ENCODE results near the gene GLIPR1L2.
"Not testable (repeated sequence)": the region's sequence is repeated elsewhere in the genome, so short reads cannot be mapped to it uniquely, and the experiment has no call there.

GLIPR1L2 gene

DNA sequence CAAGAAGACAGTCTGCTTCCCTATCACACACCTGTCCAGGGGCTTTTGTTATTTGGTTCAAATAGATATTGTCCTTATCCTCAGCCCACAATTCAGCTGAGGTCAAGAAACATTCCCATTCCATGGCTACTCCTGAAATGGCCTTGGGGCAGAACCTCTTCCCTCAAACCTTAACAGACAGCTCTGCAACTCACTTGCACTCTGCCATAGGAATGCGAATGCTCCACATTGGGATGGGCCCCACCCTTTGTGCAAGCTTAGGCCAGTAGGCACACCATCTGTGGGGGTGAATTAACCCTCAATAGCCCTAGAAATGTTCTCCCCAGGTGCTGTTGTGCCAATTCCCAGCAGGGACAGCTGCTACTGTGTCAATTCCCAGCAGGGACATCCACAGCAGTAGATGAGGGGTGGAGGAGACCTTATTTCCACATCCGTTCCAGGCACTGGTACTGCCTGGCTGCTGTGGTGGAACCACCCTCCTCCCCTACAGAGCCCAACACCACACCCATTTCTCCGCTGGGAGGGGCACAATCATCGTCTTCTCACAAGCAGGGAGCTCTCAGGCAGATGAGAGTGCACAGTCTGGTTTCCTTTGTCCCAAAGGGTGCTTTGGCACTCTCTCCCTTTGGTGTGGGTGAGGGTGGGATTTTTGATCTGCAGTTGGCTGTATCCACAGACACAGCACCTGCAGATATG is 47.3 kb downstream of the GLIPR1L2 start:
- no peak for DNase-seq

DNA sequence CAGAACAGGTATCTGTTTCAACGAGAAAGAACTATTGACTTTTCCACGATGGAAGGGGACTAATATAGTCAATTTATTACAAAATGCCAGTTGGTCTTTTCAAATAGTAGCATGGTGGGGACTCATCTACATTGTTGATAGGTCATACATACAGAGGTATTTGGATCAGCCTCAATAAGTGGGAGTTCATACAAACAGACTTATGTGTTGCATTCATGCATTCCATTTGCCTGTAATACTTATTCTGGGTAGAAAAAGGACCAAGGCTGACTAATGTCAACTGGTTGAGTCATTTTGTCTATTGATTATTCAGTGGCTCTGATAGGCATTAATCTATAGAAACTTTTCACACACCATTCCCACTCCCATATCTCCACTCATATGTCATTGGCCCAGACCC is 48.2 kb downstream of the GLIPR1L2 start:
- DNase-seq, result no peak

DNA sequence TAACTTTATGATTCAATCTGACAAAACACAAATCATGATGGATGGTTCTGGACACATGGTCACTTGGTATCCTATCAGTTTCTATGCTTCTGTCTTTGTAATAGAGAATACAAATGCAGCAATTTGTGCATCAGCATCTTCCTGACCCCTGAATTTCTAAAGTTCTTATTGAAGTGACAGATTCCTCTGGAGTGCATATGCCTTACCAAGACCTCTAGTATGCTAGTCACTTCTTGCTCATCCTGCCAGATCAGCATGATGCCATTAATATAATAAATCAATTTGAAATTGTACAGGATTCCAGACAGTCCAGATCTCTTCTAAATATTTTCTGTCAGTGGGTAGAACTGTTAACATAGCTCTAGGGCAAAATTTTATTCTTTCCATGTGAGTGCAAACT is 49.0 kb downstream of the GLIPR1L2 start:
- no peak for DNase-seq

DNA sequence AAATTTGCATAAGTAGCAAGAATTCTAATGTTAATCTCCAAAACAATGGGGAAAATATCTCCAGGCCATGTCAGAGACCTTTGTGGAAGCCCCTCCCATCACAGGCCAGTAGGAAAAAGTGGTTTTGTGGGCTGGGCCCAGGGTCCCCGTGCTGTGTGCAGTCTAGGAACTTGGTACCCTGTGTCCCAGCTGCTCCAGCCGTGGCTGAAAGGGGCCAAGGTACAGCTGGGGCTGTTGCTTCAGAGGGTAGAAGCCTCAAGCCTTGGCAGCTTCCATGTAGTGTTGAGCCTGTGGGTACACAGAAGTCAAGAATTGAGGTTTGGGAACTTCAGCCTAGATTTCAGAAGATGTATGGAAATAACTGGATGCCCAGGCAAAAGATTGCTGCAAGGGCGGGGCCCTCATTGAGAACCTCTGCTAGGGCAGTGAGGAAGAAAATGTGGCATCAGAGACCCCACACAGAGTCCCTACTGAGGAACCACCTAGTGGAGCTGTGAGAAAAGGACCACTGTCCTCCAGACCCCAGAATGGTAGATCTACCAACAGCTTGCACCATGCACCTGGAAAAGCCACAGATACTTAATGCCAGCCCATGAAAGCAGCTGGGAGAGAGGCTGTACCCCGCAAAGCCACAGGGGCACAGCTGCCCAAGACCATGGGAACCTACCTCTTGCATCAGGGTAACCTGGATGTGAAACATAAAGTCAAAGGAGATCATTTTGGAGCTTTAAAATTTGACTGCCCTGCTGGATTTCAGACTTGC is 51.0 kb downstream of the GLIPR1L2 start:
- not testable (repeated sequence) for DNase-seq

DNA sequence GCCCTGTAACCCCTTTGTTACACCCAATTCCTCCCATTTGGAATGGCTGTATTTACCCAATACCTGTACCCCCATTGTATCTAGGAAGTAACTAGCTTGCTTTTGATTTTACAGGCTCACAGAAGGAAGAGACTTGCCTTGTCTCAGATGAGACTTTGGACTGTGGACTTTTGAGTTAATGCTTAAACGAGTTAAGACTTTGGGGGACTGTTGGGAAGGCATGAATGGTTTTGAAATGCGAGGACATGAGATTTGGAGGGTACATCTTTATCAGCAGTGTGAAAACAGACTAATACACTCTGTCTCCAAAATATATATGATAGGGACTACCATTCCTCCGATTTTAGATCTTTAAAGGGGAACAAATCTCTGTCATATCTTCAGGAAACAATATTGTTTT is 51.6 kb downstream of the GLIPR1L2 start:
- not testable (repeated sequence) for DNase-seq

DNA sequence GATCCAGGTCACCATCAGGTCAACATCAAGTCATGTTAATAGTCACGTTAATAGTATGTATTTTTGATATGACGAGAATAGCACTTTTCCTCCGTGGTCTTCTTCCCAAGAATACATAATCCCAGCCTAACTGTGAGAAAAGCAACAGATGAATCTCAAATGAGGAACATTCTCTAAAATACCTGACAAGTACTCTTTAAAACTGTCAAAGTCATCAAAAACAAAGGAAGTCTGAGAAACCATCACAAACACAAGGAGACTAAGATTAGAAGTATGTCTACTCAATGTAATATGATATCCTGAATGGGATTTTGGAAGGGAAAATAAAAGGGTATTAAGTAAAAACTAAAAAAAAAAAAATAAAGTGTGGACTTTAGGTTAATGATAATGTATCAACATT is 52.8 kb downstream of the GLIPR1L2 start:
- DNase-seq, result no peak

DNA sequence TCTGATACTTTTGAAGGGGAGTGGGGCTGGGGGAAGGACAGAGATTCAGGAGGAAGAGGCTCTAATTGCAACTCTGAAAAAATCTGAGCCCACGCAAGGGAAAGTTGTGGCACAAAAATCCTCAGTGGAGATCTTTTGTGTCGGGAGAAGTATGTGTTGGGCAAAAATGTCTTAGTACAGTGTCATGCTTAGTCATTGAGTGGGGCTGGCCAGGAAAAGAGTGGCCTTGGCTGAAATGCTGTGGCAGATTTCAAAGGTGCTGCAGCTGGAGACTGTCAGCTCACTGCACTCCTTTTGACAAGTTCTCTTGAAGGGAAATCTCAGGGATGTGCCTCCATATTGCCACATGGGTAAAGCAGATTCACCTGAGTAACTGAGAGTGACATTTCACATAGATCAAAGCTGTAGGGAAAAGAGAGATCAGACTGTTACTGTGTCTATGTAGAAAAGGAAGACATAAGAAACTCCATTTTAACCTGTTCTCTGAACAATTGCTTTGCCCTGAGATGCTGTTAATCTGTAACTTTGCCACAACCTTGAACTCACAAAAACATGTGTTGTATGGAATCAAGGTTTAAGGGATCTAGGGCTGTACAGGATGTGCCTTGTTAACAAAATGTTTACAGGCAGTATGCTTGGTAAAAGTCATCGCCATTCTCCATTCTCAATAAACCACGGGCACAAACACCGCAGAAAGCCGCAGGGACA is 53.7 kb downstream of the GLIPR1L2 start:
- no peak for DNase-seq

DNA sequence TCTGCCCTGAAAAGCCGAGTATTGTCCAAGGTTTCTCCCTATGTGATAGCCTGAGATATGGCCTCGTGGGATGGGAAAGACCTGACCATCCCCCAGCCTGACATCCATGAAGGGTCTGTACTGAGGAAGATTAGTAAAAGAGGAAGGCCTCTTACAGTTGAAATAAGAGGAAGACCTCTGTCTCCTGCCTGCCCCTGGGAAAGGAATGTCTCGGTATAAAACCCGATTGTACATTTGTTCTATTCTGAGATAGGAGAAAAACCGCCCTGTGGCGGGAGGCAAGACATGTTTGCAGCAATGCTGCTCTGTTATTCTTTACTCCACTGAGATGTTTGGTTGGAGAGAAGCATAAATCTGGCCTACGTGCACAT is 54.2 kb downstream of the GLIPR1L2 start:
- not testable (repeated sequence) for DNase-seq

DNA sequence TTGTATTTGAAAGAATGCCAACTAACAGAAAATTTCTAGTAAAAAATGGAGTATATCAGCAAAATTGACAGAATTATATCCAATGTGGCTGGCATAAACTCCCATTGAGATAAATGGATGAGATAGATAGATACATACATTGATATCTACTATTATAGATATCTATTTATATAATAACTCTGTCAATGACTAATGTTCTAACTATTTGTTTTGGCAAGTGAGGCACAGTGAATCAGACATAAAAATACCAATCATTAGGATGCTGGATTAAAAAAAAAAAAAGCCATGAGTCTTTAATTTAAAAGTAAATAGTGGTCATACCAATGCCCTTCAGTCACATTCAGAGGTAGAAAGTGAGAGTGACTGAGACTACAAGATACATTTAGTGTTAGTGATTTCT is 56.0 kb downstream of the GLIPR1L2 start:
- DNase-seq, result no peak

DNA sequence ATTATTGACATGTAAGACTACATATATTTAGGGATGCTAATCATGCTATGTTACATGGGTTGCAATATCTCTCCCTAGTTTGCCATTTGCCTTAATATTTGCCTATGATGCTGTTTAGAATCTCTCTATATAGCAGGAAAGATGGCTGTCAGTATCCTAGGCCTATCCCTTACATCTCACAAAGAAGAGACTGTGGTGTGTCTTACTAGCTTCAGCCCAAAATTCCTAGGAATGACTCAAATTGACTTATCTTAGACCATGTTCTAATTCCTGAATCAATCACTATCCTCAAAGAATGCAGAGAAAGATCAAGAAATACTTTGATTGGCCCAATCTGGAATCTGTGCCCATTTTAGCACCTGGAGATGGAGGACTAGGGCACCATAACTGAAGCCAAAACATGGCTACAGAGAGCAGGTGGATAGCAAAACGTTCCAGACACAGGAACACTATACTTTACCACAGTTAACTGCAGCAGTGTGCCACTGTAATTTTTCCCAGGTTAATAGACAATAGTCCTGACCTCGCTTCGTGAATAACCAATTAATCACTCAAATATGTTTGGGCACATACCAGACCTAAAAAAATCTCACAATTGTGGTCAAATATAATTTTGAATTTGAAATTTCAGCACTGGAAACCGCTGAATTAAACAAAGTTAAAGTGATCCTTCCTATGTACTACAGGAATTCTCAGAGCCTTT is 57.0 kb downstream of the GLIPR1L2 start:
- DNase-seq, result no peak

DNA sequence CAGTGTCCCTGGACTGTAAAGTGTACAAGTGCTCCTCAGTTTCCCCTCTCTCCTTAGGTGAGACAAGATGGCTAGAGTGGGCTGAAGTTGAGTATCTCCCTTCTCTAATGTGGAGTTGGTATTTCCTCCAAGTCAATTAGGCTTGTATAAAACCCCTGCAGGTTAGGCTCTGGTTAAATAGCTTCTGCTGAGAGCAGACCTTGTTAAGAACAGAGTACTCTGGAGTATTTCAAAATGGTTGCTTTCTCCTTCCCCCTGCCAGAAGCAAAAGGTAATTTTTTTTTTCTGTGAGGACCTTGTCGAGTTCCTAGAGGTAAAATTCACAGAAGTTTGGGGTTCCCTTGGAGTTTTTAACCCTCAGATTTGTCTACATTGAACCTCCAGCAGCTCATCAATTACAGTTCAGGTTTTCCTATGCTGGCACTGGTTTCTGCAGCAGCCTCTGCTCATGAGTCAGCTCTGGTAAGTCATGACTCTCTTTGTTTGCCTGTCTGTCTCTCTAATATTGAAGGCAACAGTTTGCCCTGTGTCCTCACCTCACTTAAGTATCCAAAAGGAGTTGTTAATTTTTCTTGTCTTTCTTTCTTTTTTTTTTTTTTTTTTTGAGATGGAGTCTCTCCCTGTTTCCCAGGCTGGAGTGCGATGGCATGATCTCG is 61.9 kb downstream of the GLIPR1L2 start:
- DNase-seq, result no peak

DNA sequence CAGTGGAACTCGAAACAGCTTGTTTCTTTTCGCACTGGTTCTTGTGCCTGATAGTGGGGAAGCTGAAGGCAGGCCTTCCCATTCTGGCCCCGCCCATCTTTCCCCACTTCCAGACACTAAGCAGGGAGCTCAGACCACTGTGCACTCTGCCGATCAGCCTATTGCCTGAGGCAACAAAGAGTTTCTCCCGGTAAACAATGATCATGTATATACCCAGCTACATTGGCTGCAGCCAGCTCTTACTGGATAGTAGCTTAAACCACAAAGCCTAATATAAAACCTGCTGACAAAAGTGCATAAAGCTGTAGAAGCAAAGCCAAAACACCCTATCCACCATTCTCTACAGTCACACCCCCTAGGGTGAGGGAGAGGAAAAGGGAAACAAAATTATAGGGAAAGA is 65.0 kb downstream of the GLIPR1L2 start:
- no peak for DNase-seq

DNA sequence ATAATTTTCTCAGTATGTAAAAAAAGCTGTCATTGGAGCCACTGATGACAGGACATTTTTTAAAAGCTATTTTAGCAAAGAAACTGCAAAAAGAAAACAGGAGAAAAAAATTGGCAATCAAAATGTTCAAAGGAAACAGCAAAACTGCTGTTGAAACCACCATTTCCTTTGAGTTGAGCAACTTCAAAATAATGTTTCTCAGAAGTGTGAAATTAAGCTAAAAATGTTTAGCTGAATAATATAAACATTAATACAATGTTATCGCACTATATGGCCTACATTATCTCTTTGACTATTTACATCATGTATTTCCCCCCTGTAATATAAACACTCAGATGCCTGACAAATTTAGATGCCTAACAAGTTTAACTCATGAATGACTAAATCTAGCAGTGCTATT is 66.3 kb downstream of the GLIPR1L2 start:
- no peak for DNase-seq

DNA sequence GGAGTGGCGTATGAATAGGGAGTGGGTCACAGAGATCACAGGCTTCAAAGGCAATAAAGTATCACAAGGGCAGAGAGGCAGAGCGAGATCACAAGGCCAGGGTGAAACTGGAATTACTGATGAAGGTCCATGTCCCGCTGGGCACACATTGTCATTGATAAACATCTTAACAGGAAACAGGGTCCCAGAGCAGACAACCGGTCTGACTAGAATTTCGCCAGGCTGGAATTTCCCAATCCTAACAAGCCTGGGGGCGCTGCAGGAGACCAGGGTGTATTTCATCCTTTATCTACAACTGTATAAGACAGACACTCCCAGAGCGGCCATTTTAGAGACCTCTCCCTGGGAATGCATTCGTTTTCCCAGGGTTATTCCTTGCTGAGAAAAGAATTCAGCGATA is 67.0 kb downstream of the GLIPR1L2 start:
- DNase-seq, result not testable (repeated sequence)

DNA sequence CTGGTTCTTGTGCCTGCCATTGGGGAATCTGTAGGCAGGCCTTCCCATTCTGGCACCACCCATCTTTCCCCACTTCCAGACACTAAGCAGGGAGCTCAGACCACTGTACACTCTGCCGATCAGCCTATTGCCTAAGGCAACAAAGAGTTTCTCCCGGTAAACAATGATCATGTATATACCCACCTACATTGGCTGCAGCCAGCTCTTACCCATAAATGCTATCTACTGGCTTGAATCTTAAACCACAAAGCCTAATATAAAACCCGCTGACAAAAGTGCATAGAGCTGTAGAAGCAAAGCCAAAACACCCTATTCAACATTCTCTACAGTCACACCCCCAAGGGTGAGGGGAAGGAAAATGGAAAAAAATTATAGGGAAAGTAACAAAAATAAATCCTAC is 68.9 kb downstream of the GLIPR1L2 start:
- DNase-seq, result no peak

DNA sequence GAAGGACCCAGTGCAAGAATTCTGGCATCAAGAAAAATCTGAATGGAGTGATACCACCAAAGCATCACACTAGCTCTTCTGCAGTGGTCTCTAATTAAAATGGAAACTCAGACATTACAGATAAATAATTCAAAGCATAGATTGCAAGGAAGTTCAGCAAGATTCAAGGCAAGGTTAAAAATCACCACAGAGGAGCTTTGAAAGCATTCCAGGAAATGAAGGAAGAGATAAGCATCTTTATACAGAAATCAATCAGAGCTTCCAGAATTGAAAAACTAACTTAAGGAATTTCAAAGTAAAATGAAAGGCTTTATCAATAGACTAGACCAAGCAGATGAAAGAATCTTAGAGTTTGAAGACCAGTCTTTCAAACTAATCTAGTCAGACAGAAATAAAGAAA is 69.3 kb downstream of the GLIPR1L2 start:
- DNase-seq, result no peak

DNA sequence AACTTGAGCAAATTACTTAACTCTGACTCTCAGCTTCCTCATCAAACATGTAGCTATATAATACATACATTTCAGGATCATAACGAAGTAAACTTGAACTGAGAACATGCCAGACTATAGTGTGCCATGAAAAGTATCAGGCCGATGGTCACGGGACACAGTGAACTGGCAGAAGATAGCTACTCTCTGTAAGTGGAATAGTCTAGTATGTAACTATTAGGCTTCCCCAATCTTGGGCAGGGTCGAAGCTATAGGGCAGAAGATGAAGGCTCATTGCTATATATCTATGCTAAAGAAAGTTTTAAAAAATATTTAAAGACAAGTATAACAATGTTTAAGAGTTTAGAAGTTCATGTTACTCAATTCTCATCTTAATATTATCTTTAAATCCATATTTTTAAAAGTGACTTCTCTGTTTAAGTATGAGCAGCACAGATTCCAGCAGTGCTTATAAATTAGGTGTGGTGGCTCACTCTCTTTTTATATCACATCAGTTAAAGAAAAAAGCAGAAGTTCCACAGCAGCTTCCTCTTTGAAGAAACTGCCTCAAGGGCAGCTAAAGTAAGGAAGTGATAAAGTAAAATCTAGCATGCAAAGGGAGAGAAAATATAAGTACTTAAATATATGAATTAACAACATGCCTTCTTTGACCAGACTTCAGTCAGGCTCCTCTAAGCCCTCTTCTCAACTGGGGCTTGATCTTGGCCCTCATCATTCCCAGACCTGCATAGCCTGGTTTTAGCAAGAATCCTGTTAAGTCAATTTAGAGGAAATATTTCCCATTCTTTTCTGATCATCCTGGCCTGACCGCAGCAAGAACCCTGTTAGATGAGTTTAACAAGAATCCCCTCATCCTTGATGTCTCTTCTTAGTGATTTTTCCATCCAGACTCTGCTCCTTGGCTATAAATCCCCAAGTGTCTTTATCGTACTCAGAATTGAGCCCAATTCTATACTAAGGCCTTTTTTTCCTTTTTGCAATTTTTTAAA is 81.3 kb downstream of the GLIPR1L2 start:
- DNase-seq, result no peak

DNA sequence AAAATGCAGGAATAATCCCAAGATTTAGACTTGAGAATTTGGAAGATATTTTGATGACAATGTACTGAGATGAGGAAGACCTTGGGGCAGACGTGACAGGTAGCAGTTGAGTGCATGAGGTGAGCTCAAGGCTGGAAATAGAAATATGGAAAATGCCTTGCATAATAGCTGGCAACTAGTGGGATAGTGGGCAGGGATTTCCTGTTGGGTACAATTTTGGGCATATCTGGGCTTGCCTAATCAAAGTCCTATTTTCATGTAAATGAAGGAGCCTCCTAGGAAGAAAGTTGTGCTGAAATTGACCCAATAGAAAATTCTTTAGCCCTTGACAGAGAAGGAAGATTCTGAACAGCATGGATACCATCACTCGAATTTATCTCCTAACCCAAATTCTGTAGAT is 83.2 kb downstream of the GLIPR1L2 start:
- DNase-seq, result no peak

DNA sequence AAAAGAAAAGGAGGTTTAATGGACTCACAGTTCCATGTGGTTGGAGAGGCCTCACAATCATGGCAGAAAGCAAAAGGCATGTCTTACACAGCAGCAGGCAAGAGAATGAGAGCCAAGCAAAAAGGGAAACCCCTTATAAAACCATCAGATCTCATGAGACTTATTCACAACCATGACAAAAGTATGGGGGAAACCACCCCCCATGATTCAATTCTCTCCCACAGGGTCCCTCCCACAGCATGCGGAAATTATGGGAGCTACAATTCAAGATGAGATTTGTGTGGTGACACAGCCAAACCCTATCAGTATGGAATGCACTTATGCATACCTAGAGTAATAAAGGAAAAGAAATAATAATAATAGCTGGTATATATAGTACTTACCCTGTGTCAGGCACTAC is 85.2 kb downstream of the GLIPR1L2 start:
- no peak for DNase-seq

DNA sequence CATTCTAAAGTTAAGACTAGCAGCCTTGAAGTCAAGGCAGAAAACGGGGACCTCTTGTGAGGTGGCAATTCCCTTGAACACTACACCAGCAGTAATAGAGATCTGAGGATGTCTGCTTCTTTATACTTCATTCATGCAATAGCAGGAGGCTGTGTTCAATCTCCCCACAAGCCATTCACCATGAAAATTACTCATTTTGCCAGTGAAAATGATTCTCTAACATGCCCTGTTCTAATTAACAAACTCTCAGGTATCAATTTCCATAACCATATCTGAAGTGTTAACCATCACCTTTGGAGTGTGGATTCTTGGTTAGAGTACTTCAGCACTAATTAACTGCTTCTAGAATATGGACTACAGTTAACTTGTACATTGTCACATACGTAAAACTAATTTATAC is 86.2 kb downstream of the GLIPR1L2 start:
- no peak for DNase-seq

DNA sequence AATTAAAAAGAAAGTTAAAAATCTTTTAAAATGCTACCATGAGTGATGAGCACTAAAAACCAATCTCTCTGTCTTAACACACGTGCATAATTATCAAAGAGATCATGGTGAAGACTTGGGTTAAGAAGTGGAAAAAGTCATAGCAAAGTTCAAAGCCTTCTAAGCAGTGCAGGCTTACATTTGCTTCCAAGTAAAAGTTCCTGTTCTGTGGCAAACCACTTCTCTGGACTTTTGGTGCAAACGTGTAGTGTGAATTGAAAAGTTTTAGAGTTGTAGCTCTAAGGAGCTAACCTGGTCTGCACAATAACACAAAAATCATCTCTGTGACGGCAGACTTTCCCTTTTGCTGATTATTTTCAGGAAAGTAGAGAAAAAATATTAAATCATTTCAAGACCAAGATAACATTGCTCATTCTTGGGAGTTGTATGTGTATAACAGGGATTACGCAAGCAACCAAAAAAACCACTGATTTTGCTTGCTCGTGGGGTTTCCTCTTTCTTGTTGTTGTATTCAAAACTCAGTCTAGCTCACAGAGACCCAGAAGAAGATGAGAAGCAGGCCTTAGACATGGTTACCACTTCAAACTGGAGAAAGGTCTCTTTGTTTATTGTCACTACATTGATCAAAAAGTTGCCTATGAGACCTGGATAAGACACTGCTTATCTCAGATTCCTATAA is 87.4 kb downstream of the GLIPR1L2 start:
- no peak for DNase-seq
